ENCODE data around the gene GBX1. TPM values are rescaled to one million over a fixed set of nuclear protein-coding genes. Genes with fewer than 3 reads are reported as not detected.
A peak's percentile ranks its signal among the peaks of the same experiment; 100 is the strongest.

Gene GBX1
- total RNA-seq, 2 experiments from 2014 or later, result not detected

DNA sequence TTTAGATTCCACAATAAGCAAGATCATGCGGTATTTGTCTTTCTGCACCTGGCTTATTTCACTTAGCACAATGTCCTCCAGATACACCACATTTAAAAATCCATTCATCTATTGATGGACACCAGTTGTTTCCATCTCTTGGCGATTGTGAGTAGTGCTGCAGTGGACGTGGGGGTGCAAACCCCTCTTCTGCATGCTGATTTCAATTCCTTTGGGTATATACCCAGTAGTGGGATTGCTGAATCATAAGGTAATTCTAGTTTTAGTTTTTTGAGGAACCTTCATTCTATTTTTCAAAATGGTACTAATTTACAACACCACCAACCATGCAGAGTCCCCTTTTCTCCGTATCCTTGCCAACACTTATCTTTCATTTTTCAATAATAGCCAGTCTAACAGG lies 21.5 kb upstream of the GBX1 start:
- Histone ChIP-seq H3K4me1 (ENCODE audit: insufficient read depth, low read length, poor library complexity, severe bottlenecking) (peaks cover 7% of the 10 kb centered on the region), H3K4me3 (ENCODE audit: low read depth, low read length, poor library complexity, severe bottlenecking) (no peak overlapping the region), H2AFZ (ENCODE audit: low read length) (no peak overlapping the region), H3K27ac (ENCODE audit: low read depth, low read length, poor library complexity, severe bottlenecking) (no peak overlapping the region), H3K36me3 (ENCODE audit: insufficient read depth, low read length) (no peaks in the 10 kb centered on the region), H4K20me1 (ENCODE audit: insufficient read depth, low read length) (no peaks in the 10 kb centered on the region), H3K79me2 (ENCODE audit: insufficient read depth, low read depth, low read length) (no peaks in the 10 kb centered on the region), H3K9me3 (ENCODE audit: low read length) (no peaks in the 10 kb centered on the region), H3K9me2 (ENCODE audit: insufficient read depth, low read length) (no peaks in the 10 kb centered on the region), H3K4me2 (ENCODE audit: low read length) (no peak overlapping the region)
- no peak for DNase-seq (ENCODE audit: low spot score)
- intact Hi-C loops (cut with micrococcal nuclease; ENCODE audit: unreplicated experiment), result no loop called here
- CTCF ChIA-PET (ENCODE audit: unreplicated experiment), result no interaction called here
- TF ChIP-seq EZH2phosphoT487 (IDR thresholded peaks at IDR 0.05; ENCODE audit: borderline replicate concordance, low read depth, low read length) (no peak), CTCF (conservative IDR thresholded peaks at IDR 0.05; ENCODE audit: low read length) (no peak)
- POLR2A ChIA-PET, result no interaction called here
- no TSS peak for BruUV-seq (replicated peaks)

- no peaks in the 10 kb centered on the region for H3K36me3 ChIP-seq (ENCODE audit: insufficient read depth, low read length)
- BruUV-seq (replicated peaks), result no TSS peak
- DNase-seq (ENCODE audit: low spot score), result no peak
- no peak for TF ChIP-seq EZH2phosphoT487 (IDR thresholded peaks at IDR 0.05; ENCODE audit: borderline replicate concordance, low read depth, low read length)
- no peak for TF ChIP-seq CTCF (conservative IDR thresholded peaks at IDR 0.05; ENCODE audit: low read length)
- H2AFZ ChIP-seq (ENCODE audit: low read length), result no peak overlapping the region
- H3K9me2 ChIP-seq (ENCODE audit: insufficient read depth, low read length), result no peaks in the 10 kb centered on the region
- POLR2A ChIA-PET, result no interaction called here
- peak overlapping the region; percentile 24; the same call in 1 of the 2 replicates for H3K4me2 ChIP-seq (ENCODE audit: low read length)
- H3K79me2 ChIP-seq (ENCODE audit: insufficient read depth, low read depth, low read length), result no peaks in the 10 kb centered on the region
- H4K20me1 ChIP-seq (ENCODE audit: insufficient read depth, low read length), result no peaks in the 10 kb centered on the region
- intact Hi-C loops (cut with micrococcal nuclease; ENCODE audit: unreplicated experiment), result no loop called here
- H3K4me1 ChIP-seq (ENCODE audit: insufficient read depth, low read length, poor library complexity, severe bottlenecking), result peaks cover 7% of the 10 kb centered on the region
- CTCF ChIA-PET (ENCODE audit: unreplicated experiment), result no interaction called here
- H3K27ac ChIP-seq (ENCODE audit: low read depth, low read length, poor library complexity, severe bottlenecking), result no peak overlapping the region
- no peak overlapping the region for H3K4me3 ChIP-seq (ENCODE audit: low read depth, low read length, poor library complexity, severe bottlenecking)
- no peaks in the 10 kb centered on the region for H3K9me3 ChIP-seq (ENCODE audit: low read length)
Measured at GRCh38 chr7:151188252-151188542, 20.7 kb upstream of the GBX1 start.

DNA sequence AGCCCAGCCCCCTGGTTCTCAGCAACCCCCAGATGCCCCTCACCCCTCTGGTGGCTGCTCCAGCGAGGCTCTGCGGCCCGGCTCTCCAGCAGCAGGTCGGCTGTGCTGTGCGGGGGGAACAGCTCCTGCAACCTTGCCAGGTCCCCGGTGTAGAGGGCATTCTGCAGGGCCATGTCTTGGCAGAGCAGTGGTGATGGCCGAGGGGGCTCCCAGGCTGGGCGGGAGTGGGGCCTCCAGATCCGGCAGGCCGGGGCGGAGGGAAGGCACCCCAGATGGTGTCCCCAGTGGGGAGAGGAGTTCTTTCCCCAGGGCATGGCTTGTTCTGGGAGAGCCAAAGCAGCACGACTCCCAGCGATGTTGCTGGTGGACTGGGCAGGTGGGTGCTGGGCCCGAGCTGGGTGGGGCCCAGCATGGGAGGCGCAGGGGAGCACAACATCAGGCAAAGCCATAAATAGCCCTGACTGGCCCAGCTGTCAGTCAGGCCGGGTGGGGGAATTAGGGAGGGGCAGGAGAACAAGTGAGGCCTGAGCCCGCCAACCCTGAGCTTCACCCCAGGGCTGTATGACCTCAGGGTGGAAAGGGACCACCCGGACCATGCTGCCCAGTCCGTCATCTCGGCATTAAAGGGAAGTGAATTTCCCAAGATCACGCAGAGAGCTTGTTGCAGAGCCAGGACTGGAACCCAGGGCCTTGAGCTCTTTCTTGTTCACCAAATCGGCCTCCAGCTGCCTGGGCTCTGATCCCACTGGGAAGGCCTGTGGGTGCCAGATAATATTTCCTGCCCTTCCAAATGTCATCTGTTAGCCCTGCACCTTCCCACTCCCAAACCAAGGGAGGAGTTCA lies 20.1 kb upstream of the GBX1 start:
- no TSS peak for BruUV-seq (replicated peaks)
- ChIA-PET CTCF (ENCODE audit: unreplicated experiment) (no interaction called here), POLR2A (no interaction called here)
- peak overlapping the region; percentile 24; the same call in 1 of the 2 replicates for H3K4me2 ChIP-seq (ENCODE audit: low read length)
- H2AFZ ChIP-seq (ENCODE audit: low read length), result no peak overlapping the region
- no peaks in the 10 kb centered on the region for H3K9me2 ChIP-seq (ENCODE audit: insufficient read depth, low read length)
- no peaks in the 10 kb centered on the region for H3K79me2 ChIP-seq (ENCODE audit: insufficient read depth, low read depth, low read length)
- H3K4me3 ChIP-seq (ENCODE audit: low read depth, low read length, poor library complexity, severe bottlenecking), result no peak overlapping the region
- H3K9me3 ChIP-seq (ENCODE audit: low read length), result no peaks in the 10 kb centered on the region
- intact Hi-C loops (cut with micrococcal nuclease; ENCODE audit: unreplicated experiment), result no loop called here
- no peak overlapping the region for H3K27ac ChIP-seq (ENCODE audit: low read depth, low read length, poor library complexity, severe bottlenecking)
- TF ChIP-seq EZH2phosphoT487 (IDR thresholded peaks at IDR 0.05; ENCODE audit: borderline replicate concordance, low read depth, low read length) (no peak), CTCF (conservative IDR thresholded peaks at IDR 0.05; ENCODE audit: low read length) (no peak)
- DNase-seq (ENCODE audit: low spot score), result no peak
- H4K20me1 ChIP-seq (ENCODE audit: insufficient read depth, low read length), result no peaks in the 10 kb centered on the region
- H3K4me1 ChIP-seq (ENCODE audit: insufficient read depth, low read length, poor library complexity, severe bottlenecking), result peaks cover 7% of the 10 kb centered on the region
- no peaks in the 10 kb centered on the region for H3K36me3 ChIP-seq (ENCODE audit: insufficient read depth, low read length)

Data from OCI-LY7 (cell line).